ENCODE results near the gene RNF2. TPM values are rescaled to one million over a fixed set of nuclear protein-coding genes. Genes with fewer than 3 reads are reported as not detected.

The RNF2 gene
- total RNA-seq, 1 donor from 2014 or later: 24.4 TPM

DNA sequence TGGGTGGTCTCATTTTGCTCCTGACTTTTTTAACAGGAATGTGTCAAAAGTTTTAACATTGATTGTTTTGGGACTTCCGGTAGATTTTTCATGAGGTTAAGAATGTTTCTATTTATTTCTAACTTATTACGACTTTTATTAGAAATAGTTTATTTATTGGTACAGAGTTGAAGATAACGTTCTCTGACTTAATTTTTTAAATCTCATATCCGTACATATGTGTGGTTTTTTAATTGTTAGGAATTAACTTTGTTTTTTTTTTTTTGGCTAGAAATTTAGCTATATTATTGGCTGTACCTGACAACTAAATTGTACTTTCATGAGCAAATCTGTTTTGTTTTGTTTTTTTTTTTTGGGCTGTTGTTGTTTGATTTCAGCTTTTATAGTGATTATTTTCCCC is 32.0 kb downstream of the RNF2 start:
- Mint-ChIP-seq H3K4me3 (no peak overlapping the region), H3K27me3 (ENCODE audit: insufficient read depth) (no peaks in the 10 kb centered on the region), H3K9me3 (peaks cover 8% of the 10 kb centered on the region), H3K27ac (no peak overlapping the region), H3K36me3 (ENCODE audit: low read depth) (no peaks in the 10 kb centered on the region), H3K4me1 (ENCODE audit: low read depth) (no peaks in the 10 kb centered on the region)
- no peak for DNase-seq (ENCODE audit: low spot score)
- intact Hi-C loops (cut with micrococcal nuclease): no loop called here

DNA sequence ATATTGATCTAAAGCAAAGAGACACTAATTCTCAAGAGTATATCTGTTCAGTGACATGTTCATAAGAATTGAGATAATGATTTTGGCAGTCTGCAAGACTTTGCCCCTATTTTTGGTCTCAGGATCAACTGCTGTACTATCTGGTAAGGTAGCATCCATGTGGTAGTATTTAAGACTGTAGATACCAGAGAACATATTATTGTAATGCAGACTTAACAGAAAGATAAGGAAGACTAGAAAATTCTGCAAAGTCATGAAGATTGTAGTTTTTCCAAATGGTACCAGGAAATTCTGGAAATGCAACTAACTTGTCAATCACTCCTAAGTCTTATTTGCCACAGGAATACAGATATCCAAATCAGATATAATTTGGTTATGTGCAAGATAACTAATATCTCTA is 35.1 kb downstream of the RNF2 start:
- Mint-ChIP-seq H3K4me1 (ENCODE audit: low read depth) (no peaks in the 10 kb centered on the region), H3K9me3 (peaks cover 8% of the 10 kb centered on the region), H3K36me3 (ENCODE audit: low read depth) (no peaks in the 10 kb centered on the region), H3K4me3 (no peak overlapping the region), H3K27ac (no peak overlapping the region), H3K27me3 (ENCODE audit: insufficient read depth) (no peaks in the 10 kb centered on the region)
- DNase-seq (ENCODE audit: low spot score): no peak
- intact Hi-C loops (cut with micrococcal nuclease): no loop called here

GRCh38 chr1:185083818-185084217 is 38.5 kb downstream of the RNF2 start:
- Mint-ChIP-seq H3K4me3 (no peak overlapping the region), H3K27ac (no peak overlapping the region), H3K36me3 (ENCODE audit: low read depth) (peaks cover 7% of the 10 kb centered on the region), H3K27me3 (ENCODE audit: insufficient read depth) (no peaks in the 10 kb centered on the region), H3K4me1 (ENCODE audit: low read depth) (no peaks in the 10 kb centered on the region), H3K9me3 (peaks cover 4% of the 10 kb centered on the region)
- no peak for DNase-seq (ENCODE audit: low spot score)
- intact Hi-C loops (cut with micrococcal nuclease): no loop called here

DNA sequence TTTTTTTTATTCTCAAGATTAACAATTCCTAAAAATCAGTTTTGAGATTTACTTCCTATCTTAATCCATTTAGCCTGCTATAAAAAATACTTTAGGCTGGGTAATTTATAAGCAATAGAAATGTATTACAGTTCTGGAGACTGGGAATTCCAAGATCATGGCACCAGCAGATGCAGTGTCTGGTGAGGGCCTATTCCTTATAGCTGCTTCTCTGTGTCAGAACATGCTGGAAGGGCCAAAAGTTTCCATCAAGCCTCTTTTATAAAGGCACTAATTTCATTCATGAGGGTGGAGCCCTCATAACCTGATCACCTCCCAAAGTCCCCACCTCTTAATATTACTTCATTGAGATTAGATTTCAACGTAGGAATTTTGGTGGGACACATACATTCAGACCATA is 41.7 kb downstream of the RNF2 start:
- no peaks in the 10 kb centered on the region for H3K27me3 Mint-ChIP-seq (ENCODE audit: insufficient read depth)
- no peak for DNase-seq (ENCODE audit: low spot score)
- H3K36me3 Mint-ChIP-seq (ENCODE audit: low read depth): peaks cover 10% of the 10 kb centered on the region
- H3K9me3 Mint-ChIP-seq: no peaks in the 10 kb centered on the region
- H3K27ac Mint-ChIP-seq: no peak overlapping the region
- H3K4me1 Mint-ChIP-seq (ENCODE audit: low read depth): no peaks in the 10 kb centered on the region
- intact Hi-C loops (cut with micrococcal nuclease): no loop called here
- H3K4me3 Mint-ChIP-seq: no peak overlapping the region

DNA sequence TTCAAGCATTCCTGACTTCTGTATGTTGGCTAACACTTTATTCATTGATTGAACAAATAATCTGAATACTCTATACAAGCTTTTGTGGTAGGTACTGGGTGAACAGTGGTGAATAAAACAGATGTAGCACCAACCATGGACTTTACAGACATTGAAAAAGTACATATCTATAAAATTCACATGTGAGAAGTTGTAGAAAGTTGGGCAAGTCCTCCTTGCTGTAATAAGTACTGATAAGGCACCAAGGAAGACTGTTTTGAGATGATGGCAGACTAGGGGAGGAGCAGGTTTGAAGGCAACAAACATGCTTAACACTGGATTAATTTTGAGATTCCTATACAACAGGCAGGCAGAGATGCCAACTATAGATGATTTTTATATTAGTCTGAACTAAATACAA is 42.4 kb downstream of the RNF2 start:
- Mint-ChIP-seq H3K4me3 (no peak overlapping the region), H3K9me3 (no peaks in the 10 kb centered on the region), H3K27ac (no peak overlapping the region), H3K4me1 (ENCODE audit: low read depth) (no peaks in the 10 kb centered on the region), H3K27me3 (ENCODE audit: insufficient read depth) (no peaks in the 10 kb centered on the region), H3K36me3 (ENCODE audit: low read depth) (peaks cover 10% of the 10 kb centered on the region)
- DNase-seq (ENCODE audit: low spot score): no peak
- intact Hi-C loops (cut with micrococcal nuclease): no loop called here

GRCh38 chr1:185091480-185091879 is 46.1 kb downstream of the RNF2 start:
- Mint-ChIP-seq H3K4me1 (ENCODE audit: low read depth) (no peaks in the 10 kb centered on the region), H3K4me3 (no peak overlapping the region), H3K27ac (no peak overlapping the region), H3K9me3 (no peaks in the 10 kb centered on the region), H3K27me3 (ENCODE audit: insufficient read depth) (no peaks in the 10 kb centered on the region), H3K36me3 (ENCODE audit: low read depth) (peaks cover 22% of the 10 kb centered on the region)
- no peak for DNase-seq (ENCODE audit: low spot score)
- intact Hi-C loops (cut with micrococcal nuclease): no loop called here

GRCh38 chr1:185094761-185095160 is 49.4 kb downstream of the RNF2 start:
- Mint-ChIP-seq H3K4me3 (no peak overlapping the region), H3K36me3 (ENCODE audit: low read depth) (peaks cover 21% of the 10 kb centered on the region), H3K4me1 (ENCODE audit: low read depth) (no peaks in the 10 kb centered on the region), H3K27ac (no peak overlapping the region), H3K9me3 (no peaks in the 10 kb centered on the region), H3K27me3 (ENCODE audit: insufficient read depth) (no peaks in the 10 kb centered on the region)
- no peak for DNase-seq (ENCODE audit: low spot score)
- intact Hi-C loops (cut with micrococcal nuclease): no loop called here

DNA sequence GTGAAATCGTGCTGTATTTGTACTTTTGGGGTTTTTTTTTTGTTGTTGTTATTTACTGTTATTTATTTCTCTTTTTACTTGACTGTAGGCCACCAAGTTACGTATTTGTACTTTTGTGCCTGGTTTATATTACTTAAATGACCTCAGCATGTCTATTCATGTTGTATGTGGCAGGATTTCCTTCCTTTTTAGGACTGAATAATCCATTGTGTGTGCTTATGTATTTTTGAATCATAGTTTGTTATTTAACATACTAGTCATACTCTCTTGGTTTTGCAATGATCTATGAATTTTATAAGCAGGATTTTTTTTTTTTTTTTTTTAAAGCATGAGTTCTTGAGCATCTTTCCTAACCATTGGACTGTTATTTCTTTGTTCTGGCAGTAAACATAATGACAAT is 51.2 kb downstream of the RNF2 start:
- Mint-ChIP-seq H3K4me3 (no peak overlapping the region), H3K27me3 (ENCODE audit: insufficient read depth) (no peaks in the 10 kb centered on the region), H3K36me3 (ENCODE audit: low read depth) (peaks cover 22% of the 10 kb centered on the region), H3K9me3 (no peaks in the 10 kb centered on the region), H3K4me1 (ENCODE audit: low read depth) (no peaks in the 10 kb centered on the region), H3K27ac (no peak overlapping the region)
- intact Hi-C loops (cut with micrococcal nuclease): no loop called here
- DNase-seq (ENCODE audit: low spot score): no peak

DNA sequence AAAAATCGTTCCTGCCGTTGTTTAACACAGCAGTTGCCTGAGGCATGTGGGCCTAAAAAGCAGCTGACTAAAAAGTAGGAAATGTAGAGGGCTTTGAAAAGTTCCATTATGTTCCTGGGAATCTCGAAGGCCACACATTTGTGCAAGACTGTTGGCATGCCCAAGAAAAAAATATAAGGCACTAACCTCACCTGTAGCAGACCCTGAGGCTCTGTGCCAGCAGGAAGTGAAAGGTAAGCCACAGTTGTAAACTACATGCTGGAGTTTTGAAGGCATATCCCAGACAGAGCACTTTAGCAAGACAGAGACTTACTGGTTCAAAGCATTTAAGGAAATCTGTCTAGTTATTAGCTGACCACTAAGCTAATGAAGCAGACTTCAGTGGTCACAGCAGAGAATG is 58.7 kb downstream of the RNF2 start:
- intact Hi-C loops (cut with micrococcal nuclease): no loop called here
- Mint-ChIP-seq H3K4me3 (no peak overlapping the region), H3K9me3 (peaks cover 13% of the 10 kb centered on the region), H3K36me3 (ENCODE audit: low read depth) (peaks cover 10% of the 10 kb centered on the region), H3K4me1 (ENCODE audit: low read depth) (no peaks in the 10 kb centered on the region), H3K27ac (no peak overlapping the region), H3K27me3 (ENCODE audit: insufficient read depth) (no peaks in the 10 kb centered on the region)
- DNase-seq (ENCODE audit: low spot score): no peak

- intact Hi-C loops (cut with micrococcal nuclease): no loop called here
- DNase-seq (ENCODE audit: low spot score): no peak
- peaks cover 16% of the 10 kb centered on the region for H3K9me3 Mint-ChIP-seq
- H3K27ac Mint-ChIP-seq: no peak overlapping the region
- no peak overlapping the region for H3K4me3 Mint-ChIP-seq
- H3K27me3 Mint-ChIP-seq (ENCODE audit: insufficient read depth): no peaks in the 10 kb centered on the region
- H3K36me3 Mint-ChIP-seq (ENCODE audit: low read depth): peaks cover 5% of the 10 kb centered on the region
- no peaks in the 10 kb centered on the region for H3K4me1 Mint-ChIP-seq (ENCODE audit: low read depth)
Observed at GRCh38 chr1:185105121-185105520, 59.8 kb downstream of the RNF2 start.

GRCh38 chr1:185108321-185108720 is 63.0 kb downstream of the RNF2 start:
- no peak for DNase-seq (ENCODE audit: low spot score)
- H3K36me3 Mint-ChIP-seq (ENCODE audit: low read depth): peaks cover 2% of the 10 kb centered on the region
- peaks cover 16% of the 10 kb centered on the region for H3K9me3 Mint-ChIP-seq
- H3K27ac Mint-ChIP-seq: no peak overlapping the region
- H3K4me3 Mint-ChIP-seq: no peak overlapping the region
- H3K4me1 Mint-ChIP-seq (ENCODE audit: low read depth): no peaks in the 10 kb centered on the region
- intact Hi-C loops (cut with micrococcal nuclease): no loop called here
- no peaks in the 10 kb centered on the region for H3K27me3 Mint-ChIP-seq (ENCODE audit: insufficient read depth)

DNA sequence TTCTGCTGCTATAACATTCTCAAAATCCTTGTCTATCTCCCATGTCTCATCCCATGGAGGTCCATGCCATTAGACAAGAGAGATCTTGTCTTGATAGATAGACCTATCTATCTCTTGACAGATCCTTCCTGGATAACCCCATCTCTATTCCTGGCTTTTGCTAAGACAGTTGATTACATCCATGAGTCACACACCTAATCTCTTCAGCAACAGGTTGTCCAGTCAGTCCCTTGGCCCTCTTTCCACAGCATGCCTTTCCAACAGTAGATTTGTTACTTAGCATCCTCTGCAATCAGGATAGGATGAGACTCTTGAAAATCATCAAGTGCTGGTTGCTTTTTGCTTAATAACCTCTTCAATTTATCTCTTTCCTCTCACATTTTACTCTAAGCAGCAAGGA is 64.8 kb downstream of the RNF2 start:
- intact Hi-C loops (cut with micrococcal nuclease): no loop called here
- no peaks in the 10 kb centered on the region for H3K27me3 Mint-ChIP-seq (ENCODE audit: insufficient read depth)
- no peak for DNase-seq (ENCODE audit: low spot score)
- no peak overlapping the region for H3K4me3 Mint-ChIP-seq
- no peak overlapping the region for H3K27ac Mint-ChIP-seq
- no peaks in the 10 kb centered on the region for H3K4me1 Mint-ChIP-seq (ENCODE audit: low read depth)
- H3K9me3 Mint-ChIP-seq: peaks cover 16% of the 10 kb centered on the region
- no peaks in the 10 kb centered on the region for H3K36me3 Mint-ChIP-seq (ENCODE audit: low read depth)

- Mint-ChIP-seq H3K36me3 (ENCODE audit: low read depth) (peaks cover 4% of the 10 kb centered on the region), H3K27me3 (ENCODE audit: insufficient read depth) (no peaks in the 10 kb centered on the region), H3K4me1 (ENCODE audit: low read depth) (no peaks in the 10 kb centered on the region), H3K27ac (no peak overlapping the region), H3K9me3 (peaks cover 11% of the 10 kb centered on the region), H3K4me3 (no peak overlapping the region)
- no peak for DNase-seq (ENCODE audit: low spot score)
- intact Hi-C loops (cut with micrococcal nuclease): no loop called here
Observed at GRCh38 chr1:185111873-185112272, 66.5 kb downstream of the RNF2 start.

DNA sequence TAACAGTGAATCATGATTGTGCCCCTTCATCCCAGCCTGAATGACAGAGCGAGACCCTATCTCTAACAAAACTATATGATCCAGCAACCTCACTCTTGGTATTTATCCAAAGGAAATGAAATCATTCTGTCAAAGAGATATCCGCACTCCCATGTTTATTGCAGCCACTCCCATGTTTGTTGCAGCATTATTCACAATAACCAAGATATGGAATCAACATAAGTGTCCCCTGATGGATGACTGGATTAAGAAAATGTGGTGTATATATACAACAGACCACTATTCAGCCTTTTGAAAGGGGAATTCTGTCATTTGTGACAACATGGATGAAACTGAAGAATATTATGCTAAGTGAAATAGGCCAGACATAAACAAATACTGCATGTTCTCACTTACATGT is 67.0 kb downstream of the RNF2 start:
- Mint-ChIP-seq H3K9me3 (peaks cover 11% of the 10 kb centered on the region), H3K27me3 (ENCODE audit: insufficient read depth) (no peaks in the 10 kb centered on the region), H3K4me1 (ENCODE audit: low read depth) (no peaks in the 10 kb centered on the region), H3K27ac (no peak overlapping the region), H3K4me3 (no peak overlapping the region), H3K36me3 (ENCODE audit: low read depth) (peaks cover 9% of the 10 kb centered on the region)
- intact Hi-C loops (cut with micrococcal nuclease): no loop called here
- DNase-seq (ENCODE audit: low spot score): no peak

Data from activated T-helper 1 cell treated with anti-CD3 and anti-CD28 coated beads, Interleukin-12 subunit alpha, Interleukin-12 subunit beta, Interleukin-2, Interleukin-4 antibody, amounts not matched to agents 30 ng/mL and 10 ng/mL and 1 ng/mL, durations not matched to agents 14 hours and 24 hours and 36 hours (primary cell).